Activated T-helper 17 cell treated with anti-CD3 and anti-CD28 coated beads, Interleukin-2, amount 50 U/mL, for 72 hours (primary cell): ENCODE data around the gene UCKL1. TPM values are rescaled to one million over a fixed set of nuclear protein-coding genes. Genes with fewer than 3 reads are reported as not detected.
A peak's percentile ranks its signal among the peaks of the same experiment; 100 is the strongest.

Experiments used
- ATAC-seq: fragments of 150-1000 bp; cut with Tn5 transposase; replicated peaks from 2 replicates; pipeline ENCODE4 v1.10.0; 2021; ENCODE audit warnings: mild to moderate bottlenecking, moderate library complexity
- H3K27ac Mint-ChIP-seq: one replicate; pipeline ENCODE4 v1.8.0; 2022; ENCODE audit warnings: mixed read lengths
- H3K27me3 Mint-ChIP-seq: one replicate; pipeline ENCODE4 v1.8.0; 2022; ENCODE audit warnings: mixed read lengths
- H3K36me3 Mint-ChIP-seq: one replicate; pipeline ENCODE4 v1.8.0; 2022; ENCODE audit warnings: low read depth, mild to moderate bottlenecking, mixed read lengths
- H3K4me1 Mint-ChIP-seq: one replicate; pipeline ENCODE4 v1.8.0; 2022; ENCODE audit warnings: mixed read lengths
- H3K4me3 Mint-ChIP-seq: one replicate; pipeline ENCODE4 v1.8.0; 2022; ENCODE audit warnings: mild to moderate bottlenecking, mixed read lengths
- H3K9me3 Mint-ChIP-seq: one replicate; pipeline ENCODE4 v1.8.0; 2022; ENCODE audit warnings: mixed read lengths
- total RNA-seq, 2 donors: library from RNA; stranded (reverse); gene quantifications; one replicate each; pipeline ENCODE4 v1.2.3, GENCODE V29; 2022

Gene UCKL1
- total RNA-seq, 2 donors from 2014 or later: 27.5 to 36.2 TPM

- Mint-ChIP-seq H3K27me3 (no peaks in the 10 kb centered on the region), H3K27ac (no peak overlapping the region), H3K4me1 (peaks cover 20% of the 10 kb centered on the region), H3K36me3 (peaks cover 28% of the 10 kb centered on the region), H3K9me3 (no peaks in the 10 kb centered on the region), H3K4me3 (no peak overlapping the region)
- no peak for ATAC-seq
Observed at GRCh38 chr20:63945031-63945658, 11.1 kb downstream of the UCKL1 start.

DNA sequence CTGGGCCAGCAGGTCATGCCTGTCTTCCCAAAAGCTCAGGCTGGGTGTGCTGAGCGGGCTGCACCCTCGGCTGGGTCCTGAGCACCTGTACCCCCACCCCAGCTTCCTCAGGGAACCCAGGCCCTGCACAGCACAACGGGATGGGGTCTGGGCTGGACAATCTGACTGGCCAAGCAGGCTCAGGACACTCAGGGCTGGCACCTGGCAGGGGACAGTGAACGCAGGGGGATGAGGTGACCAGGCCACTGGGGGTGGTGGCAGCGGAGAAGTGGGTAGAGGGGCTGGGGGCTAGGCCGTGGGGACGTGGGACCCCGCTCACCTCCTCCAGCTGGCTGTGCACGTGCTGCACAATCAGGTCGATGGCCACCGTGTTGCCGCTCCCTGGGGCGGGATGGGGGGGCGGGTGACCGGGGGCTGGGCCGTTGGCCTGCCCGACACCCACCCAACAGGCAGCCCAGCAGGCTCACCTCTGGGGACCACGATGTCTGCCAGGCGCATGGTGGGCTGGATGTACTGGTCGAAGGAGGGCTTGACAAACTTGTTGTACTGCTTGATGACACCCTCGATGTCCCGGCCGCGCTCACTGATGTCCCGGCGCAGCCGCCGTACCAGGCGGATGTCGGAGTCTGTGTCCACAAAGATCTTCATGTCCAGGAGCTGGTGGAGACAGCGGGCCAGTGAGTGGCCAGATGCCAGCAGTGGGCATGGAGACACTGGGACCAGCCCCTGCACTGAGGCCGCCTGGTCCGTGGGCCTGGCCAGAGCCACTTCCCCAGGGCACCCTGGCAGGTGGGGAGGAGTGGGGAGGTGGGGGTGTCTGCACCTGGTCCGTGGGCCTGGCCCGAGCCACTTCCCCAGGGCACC is 11.9 kb downstream of the UCKL1 start:
- Mint-ChIP-seq H3K36me3 (peaks cover 28% of the 10 kb centered on the region), H3K27ac (no peak overlapping the region), H3K27me3 (no peaks in the 10 kb centered on the region), H3K4me1 (peaks cover 20% of the 10 kb centered on the region), H3K9me3 (no peaks in the 10 kb centered on the region), H3K4me3 (no peak overlapping the region)
- no peak for ATAC-seq

DNA sequence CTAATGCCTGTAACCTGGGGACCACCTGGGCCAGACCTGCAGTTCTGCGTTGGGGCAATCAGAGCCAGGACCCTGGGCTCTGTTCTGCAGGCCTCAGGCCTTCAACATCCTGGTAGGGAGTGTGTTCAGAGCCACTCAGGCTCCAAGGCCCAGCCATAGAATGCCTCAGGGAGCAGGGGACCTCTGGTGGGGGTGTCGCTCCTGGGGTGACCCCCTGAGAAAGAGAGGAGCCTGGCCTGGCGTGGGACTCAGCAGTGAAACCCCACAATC is 12.5 kb downstream of the UCKL1 start:
- no peak overlapping the region for H3K4me3 Mint-ChIP-seq
- ATAC-seq: no peak
- peaks cover 28% of the 10 kb centered on the region for H3K36me3 Mint-ChIP-seq
- peaks cover 17% of the 10 kb centered on the region for H3K4me1 Mint-ChIP-seq
- no peaks in the 10 kb centered on the region for H3K27me3 Mint-ChIP-seq
- H3K9me3 Mint-ChIP-seq: no peaks in the 10 kb centered on the region
- H3K27ac Mint-ChIP-seq: no peak overlapping the region

- no peak overlapping the region for H3K4me3 Mint-ChIP-seq
- H3K4me1 Mint-ChIP-seq: peaks cover 11% of the 10 kb centered on the region
- no peaks in the 10 kb centered on the region for H3K9me3 Mint-ChIP-seq
- no peak for ATAC-seq
- no peaks in the 10 kb centered on the region for H3K27me3 Mint-ChIP-seq
- no peak overlapping the region for H3K27ac Mint-ChIP-seq
- H3K36me3 Mint-ChIP-seq: peaks cover 25% of the 10 kb centered on the region
Observed at GRCh38 chr20:63942969-63943807, 13.0 kb downstream of the UCKL1 start.

DNA sequence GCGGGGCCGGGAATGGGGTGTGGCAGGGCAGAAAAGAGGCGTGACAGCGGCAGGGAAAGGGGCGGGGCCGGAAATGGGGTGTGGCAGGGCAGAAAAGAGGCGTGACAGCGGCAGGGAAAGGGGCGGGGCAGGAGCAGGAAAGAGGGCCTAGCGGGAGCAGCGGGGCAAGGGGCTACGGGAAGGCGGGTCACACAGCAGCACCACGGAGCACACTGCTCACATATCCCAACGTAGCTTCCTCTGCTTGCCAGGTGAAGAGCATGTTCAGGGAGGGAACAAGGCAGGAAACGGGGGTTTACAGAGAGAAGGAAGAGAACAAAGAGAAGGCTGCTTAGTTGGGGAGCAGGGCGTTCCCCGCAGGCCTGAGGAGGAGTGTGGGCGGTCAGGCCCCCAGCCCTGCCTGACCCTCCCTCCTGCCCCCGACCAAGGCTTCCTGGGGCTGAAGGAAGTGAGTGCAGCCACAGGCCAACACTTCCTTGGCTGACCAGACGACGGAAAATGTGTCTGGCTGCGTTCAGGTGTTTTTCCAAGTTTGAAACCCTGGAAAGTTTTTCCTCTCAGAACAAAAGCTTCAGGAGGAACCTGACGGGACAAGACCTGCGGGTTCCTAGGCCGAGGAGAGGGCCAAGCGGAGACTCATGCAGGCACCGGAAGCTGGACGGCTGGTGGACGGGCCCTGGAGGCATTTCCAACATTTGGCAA is 13.8 kb downstream of the UCKL1 start:
- no peaks in the 10 kb centered on the region for H3K27me3 Mint-ChIP-seq
- peak overlapping the region; percentile 48 for H3K27ac Mint-ChIP-seq
- H3K9me3 Mint-ChIP-seq: no peaks in the 10 kb centered on the region
- H3K36me3 Mint-ChIP-seq: peaks cover 29% of the 10 kb centered on the region
- ATAC-seq: peak; percentile 27
- peaks cover 6% of the 10 kb centered on the region for H3K4me1 Mint-ChIP-seq
- H3K4me3 Mint-ChIP-seq: no peak overlapping the region

GRCh38 chr20:63941282-63942081 is 14.7 kb downstream of the UCKL1 start:
- no peaks in the 10 kb centered on the region for H3K9me3 Mint-ChIP-seq
- H3K36me3 Mint-ChIP-seq: peaks cover 36% of the 10 kb centered on the region
- ATAC-seq: peak; percentile 87
- no peaks in the 10 kb centered on the region for H3K4me1 Mint-ChIP-seq
- no peak overlapping the region for H3K27ac Mint-ChIP-seq
- H3K27me3 Mint-ChIP-seq: no peaks in the 10 kb centered on the region
- H3K4me3 Mint-ChIP-seq: peak overlapping the region; percentile 27

- ATAC-seq: no peak
- Mint-ChIP-seq H3K27me3 (no peaks in the 10 kb centered on the region), H3K36me3 (peaks cover 40% of the 10 kb centered on the region), H3K4me3 (peak overlapping the region; percentile 27), H3K4me1 (no peaks in the 10 kb centered on the region), H3K9me3 (no peaks in the 10 kb centered on the region), H3K27ac (no peak overlapping the region)
Observed at GRCh38 chr20:63940472-63941266, 15.5 kb downstream of the UCKL1 start.

DNA sequence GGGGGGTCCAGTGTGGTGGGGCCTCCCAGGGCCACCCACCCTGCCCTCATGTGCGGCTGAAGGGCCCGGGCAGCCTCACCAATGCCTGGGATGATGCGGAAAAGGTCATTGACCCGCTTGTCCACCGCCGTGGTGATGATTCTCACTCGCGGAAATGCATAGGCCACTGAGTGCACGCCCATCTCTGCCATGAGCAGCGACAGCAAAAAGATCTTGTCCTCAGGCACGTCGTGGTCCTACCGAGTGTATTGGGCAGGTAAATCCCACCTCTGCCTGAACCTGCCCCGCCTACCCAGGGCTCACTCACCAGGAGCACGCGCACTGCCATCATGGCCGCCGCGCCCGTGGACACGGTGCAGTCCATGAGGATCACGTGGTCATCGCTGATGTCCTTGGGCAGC is 16.1 kb downstream of the UCKL1 start:
- Mint-ChIP-seq H3K9me3 (no peaks in the 10 kb centered on the region), H3K27me3 (no peaks in the 10 kb centered on the region), H3K4me3 (no peak overlapping the region), H3K36me3 (peaks cover 40% of the 10 kb centered on the region), H3K27ac (no peak overlapping the region), H3K4me1 (no peaks in the 10 kb centered on the region)
- ATAC-seq: no peak

DNA sequence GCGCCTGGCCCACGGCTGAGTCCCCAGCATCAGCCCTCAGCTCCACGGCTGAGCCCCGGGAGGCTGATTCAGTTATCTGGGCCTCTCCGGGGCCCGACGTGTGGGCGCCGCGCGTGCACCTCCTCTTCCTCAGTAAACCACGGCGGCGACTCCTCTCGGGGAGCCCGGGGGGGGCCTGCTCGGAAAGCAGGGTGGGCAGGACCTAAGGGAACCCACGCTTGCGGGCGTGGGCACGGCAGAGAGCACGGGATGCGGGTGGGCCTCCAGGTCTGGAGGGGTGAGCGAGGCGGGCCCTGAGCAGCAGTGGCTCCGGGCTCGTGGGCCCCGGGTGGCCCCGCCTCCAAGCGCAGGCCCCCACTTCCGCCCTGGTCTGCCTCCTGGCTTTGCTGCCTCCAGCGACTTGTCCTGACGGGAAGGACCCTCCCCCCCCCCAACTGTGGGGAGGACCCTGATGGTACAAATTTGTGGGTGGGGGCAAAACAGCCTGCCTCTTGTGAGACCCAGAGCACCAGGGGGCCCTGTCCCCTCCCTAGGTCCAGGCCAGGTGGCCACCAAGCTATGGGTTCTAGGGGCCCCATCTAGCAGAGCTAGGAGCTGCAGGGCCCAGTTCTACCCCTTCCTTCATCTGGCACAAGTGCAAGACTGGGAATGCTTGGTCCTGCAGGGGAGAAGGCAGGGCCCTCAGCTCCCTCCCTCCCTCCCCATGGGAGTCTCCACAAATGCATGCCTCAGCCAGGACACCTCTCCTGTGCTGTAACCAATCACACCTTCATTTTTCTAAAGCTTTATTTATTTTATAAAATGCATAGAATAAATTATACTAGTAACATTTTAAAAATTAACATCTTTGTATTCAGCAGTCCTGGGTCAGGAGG is 16.9 kb downstream of the UCKL1 start:
- H3K4me3 Mint-ChIP-seq: no peak overlapping the region
- peaks cover 45% of the 10 kb centered on the region for H3K36me3 Mint-ChIP-seq
- no peak for ATAC-seq
- no peak overlapping the region for H3K27ac Mint-ChIP-seq
- H3K4me1 Mint-ChIP-seq: no peaks in the 10 kb centered on the region
- H3K9me3 Mint-ChIP-seq: no peaks in the 10 kb centered on the region
- no peaks in the 10 kb centered on the region for H3K27me3 Mint-ChIP-seq

DNA sequence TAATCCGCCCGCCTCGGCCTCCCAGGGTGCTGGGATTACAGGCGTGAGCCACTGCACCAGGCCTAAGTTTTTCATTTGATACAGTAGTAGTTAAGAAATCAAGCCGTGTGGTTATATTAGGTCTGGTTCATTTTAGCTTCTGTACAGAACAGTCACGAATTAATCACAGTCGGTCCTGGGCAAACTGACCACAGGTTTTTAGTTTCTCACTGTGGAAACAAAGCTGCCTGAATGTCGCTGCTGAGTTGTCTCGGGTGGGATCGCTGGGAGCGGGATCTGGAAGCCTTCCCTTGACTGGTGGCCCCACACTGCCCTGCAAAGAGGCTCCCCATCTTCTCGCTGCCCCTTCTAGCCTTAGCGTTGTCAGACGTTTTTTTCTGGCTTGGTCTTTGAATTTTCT is 18.6 kb downstream of the UCKL1 start:
- ATAC-seq: no peak
- H3K9me3 Mint-ChIP-seq: no peaks in the 10 kb centered on the region
- H3K4me3 Mint-ChIP-seq: no peak overlapping the region
- H3K36me3 Mint-ChIP-seq: peaks cover 54% of the 10 kb centered on the region
- no peak overlapping the region for H3K27ac Mint-ChIP-seq
- H3K4me1 Mint-ChIP-seq: no peaks in the 10 kb centered on the region
- H3K27me3 Mint-ChIP-seq: no peaks in the 10 kb centered on the region

DNA sequence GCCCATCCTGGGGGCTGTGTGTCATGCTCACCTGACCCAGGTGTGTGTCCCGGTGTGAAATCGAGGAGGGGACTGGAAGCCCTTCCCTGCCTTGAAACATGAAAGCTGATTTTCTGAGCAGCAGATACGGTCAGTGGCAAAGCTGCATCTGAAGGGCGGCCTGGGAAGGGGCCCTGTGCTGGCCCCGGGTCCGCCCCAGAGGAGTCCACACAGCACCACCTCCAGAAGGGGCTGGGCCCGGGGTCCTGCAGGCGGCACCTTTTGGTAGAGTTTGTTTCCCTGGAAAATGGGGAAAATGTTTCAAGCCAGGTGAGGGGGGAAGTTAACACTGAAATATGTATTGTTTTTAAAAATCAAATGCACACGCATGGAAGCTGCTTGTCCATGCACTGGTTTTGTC is 20.8 kb downstream of the UCKL1 start:
- Mint-ChIP-seq H3K27ac (no peak overlapping the region), H3K9me3 (no peaks in the 10 kb centered on the region), H3K4me1 (no peaks in the 10 kb centered on the region), H3K4me3 (no peak overlapping the region), H3K27me3 (no peaks in the 10 kb centered on the region), H3K36me3 (peaks cover 65% of the 10 kb centered on the region)
- ATAC-seq: no peak

DNA sequence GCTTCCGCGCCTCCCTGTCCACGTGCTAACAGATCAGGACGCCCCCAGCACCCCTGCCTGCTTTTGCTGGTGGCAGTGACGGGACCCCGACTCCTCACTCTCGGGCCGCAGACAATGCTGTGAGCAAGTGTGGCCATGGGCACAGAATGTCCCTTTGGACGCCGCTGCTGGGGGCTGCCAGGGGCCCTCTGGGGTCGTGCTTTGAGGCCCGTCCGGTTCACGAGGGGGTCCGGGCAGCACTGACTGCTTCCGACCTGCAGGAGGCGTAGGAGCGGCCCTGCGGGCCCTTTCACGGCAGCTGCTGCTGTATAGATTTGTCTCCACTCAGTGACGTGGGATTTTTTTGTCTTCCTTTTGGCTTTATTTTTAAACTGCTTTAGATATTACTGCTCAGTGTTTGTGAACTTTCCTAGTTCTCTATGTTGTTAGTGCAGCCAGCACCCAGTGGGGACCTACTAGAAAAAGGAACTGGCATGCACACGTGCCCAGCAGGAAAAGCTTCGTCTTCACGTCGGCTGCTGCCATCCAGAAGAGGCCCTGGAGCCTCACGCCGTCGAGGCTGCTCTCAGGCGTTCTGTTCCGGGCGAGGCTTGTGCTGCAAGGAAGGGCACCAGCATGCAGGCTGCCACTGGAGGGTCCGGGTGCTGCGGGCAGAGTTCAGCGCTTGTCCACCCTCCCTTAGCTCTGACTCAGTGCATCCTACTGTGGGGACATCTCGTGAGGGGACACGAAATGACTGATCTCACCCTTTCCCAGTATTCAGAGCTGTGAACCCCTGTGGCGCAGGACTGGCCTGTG is 21.7 kb downstream of the UCKL1 start:
- Mint-ChIP-seq H3K27me3 (no peaks in the 10 kb centered on the region), H3K36me3 (peaks cover 75% of the 10 kb centered on the region), H3K4me3 (no peak overlapping the region), H3K27ac (no peak overlapping the region), H3K9me3 (no peaks in the 10 kb centered on the region), H3K4me1 (no peaks in the 10 kb centered on the region)
- no peak for ATAC-seq
